ENCODE data around the gene ZNF444. TPM values are rescaled to one million over a fixed set of nuclear protein-coding genes. Genes with fewer than 3 reads are reported as not detected.

The ZNF444 gene
- polyA plus RNA-seq, 2 of the 4 experiments (the other 2 are of a cell fraction): 16.5 to 26.2 TPM

DNA sequence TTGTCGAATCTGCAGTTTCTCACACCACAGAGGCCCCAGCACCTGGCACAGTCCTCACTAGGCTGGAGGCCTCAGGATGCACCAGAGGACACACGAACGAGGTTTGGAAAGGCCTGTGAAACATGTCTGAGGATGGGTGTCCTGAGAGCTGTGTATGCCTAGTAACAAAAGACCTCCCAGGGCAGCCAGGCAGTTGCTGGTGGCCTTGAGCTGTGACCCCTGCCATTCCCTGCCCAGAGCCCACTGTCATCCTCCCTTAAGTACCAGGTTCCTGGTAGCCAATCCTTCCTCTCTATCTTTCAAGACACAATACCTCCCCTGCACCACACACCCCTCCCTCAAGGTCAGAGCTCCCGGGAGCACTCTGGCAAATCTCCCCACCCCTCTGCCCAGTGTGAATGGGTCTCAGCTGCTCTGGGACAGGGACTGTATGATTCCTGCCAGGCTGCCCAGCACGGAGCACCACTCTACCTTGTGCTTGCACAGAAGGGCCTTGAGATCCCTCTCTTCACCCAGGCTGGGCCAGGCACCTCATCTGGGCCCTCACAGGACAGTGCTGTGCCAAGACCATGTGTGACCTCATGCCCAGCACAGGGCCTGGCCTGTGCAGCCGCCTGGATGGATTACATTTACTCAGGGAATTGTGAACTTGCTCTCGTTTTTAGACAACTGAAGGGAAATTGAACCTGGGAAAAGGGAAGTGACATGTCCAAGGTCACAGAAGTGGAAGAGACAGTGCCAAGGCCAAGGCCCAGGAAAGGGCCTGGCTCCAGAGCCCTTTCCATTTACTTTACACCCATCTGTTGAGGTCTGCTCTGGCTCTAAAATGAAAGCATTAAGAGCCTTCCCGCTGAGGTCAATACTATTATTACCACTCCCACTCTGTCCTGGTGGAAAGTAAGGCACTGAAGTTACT, 22.2 kb upstream of the ZNF444 start:
- peaks cover 19% of the 10 kb centered on the region for H3K4me1 ChIP-seq
- H3K27ac ChIP-seq: peak overlapping the region; percentile 93 to 95
- H3K4me2 ChIP-seq: peak overlapping the region; percentile 90
- FAIRE-seq (no peak), DNase-seq (ENCODE audit: low read depth in 1 of 2, low spot score in 1 of 2) (no peak), ATAC-seq (no peak)
- TF ChIP-seq MAFK (IDR thresholded peaks at IDR 0.05; ENCODE audit: partially characterized antibody) (no peak), MAZ (IDR thresholded peaks at IDR 0.05; ENCODE audit: borderline replicate concordance, low read depth, low read length) (no peak), HDAC2 (IDR thresholded peaks at IDR 0.05) (no peak), GATA3 (IDR thresholded peaks at IDR 0.05; ENCODE audit: borderline replicate concordance) (no peak), NFE2L2 (conservative IDR thresholded peaks at IDR 0.05; ENCODE audit: low read length) (no peak), JUNB (IDR thresholded peaks at IDR 0.05) (no peak), FOXS1 (CRISPR knock-in tag; IDR thresholded peaks at IDR 0.05) (no peak), POLR2AphosphoS2 (conservative IDR thresholded peaks at IDR 0.05; ENCODE audit: low read length) (no peak), RAD21 (conservative IDR thresholded peaks at IDR 0.05 in 1 of 2, IDR thresholded peaks at IDR 0.05 in 1 of 2) (no peak), FOSL2 (IDR thresholded peaks at IDR 0.05) (no peak), FOSL2 (CRISPR knock-in tag; IDR thresholded peaks at IDR 0.05) (no peak), ZSCAN20 (CRISPR knock-in tag; IDR thresholded peaks at IDR 0.05) (no peak)
- H3K4me3 ChIP-seq: peak overlapping the region; percentile 88
- no peaks in the 10 kb centered on the region for H3K9me3 ChIP-seq
- WGBS (ENCODE audit: missing lambda C conversion rate): 67% methylated on average over 7 of the region's 8 CpGs
- CTCF ChIA-PET: no interaction called here
- POLR2A ChIA-PET: no interaction called here

DNA sequence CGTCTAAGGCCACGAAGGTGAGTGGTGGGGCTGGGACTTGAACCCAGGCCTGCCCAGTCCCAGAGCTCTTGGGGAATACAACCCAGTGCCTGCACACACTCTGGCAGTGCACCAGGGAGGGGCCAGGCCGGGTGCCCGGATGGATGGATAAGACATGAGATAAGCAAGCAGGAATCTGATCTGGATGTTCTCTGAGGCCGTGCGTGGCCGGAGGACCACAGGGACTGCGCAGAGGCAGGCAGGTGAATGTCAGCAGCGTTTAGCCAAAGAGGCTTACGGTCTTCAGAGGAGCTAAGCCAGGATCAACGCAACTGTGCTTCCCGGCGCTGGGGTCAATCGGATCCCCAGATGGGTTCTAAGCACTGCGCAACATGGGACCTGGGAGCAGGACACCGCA, 21.5 kb upstream of the ZNF444 start:
- Histone ChIP-seq H3K4me1 (peaks cover 19% of the 10 kb centered on the region), H3K4me2 (peak overlapping the region; percentile 90), H3K27ac (peak overlapping the region; percentile 93 to 95), H3K9me3 (no peaks in the 10 kb centered on the region), H3K4me3 (peak overlapping the region; percentile 88)
- FAIRE-seq (no peak), DNase-seq (ENCODE audit: low read depth in 1 of 2, low spot score in 1 of 2) (peak in 1 of 2 experiments; percentile 55), ATAC-seq (peak in 1 of 2 experiments; percentile 3; a peak in 2 of 6 replicates)
- ChIA-PET CTCF (no interaction called here), POLR2A (interaction anchor here (0.6 kb wide), 4 partner anchors 15 to 157 kb away, joined by 3 to 7 read pairs (median 4); no protein-coding TSS in a partner anchor)
- TF ChIP-seq CHD2 (IDR thresholded peaks at IDR 0.05; ENCODE audit: low read length, partially characterized antibody) (no peak), HOXA7 (CRISPR knock-in tag; IDR thresholded peaks at IDR 0.05) (no peak), TP53 (CRISPR knock-in tag; IDR thresholded peaks at IDR 0.05) (no peak), POLR2AphosphoS2 (conservative IDR thresholded peaks at IDR 0.05; ENCODE audit: low read length) (no peak; the same call in 1 of the 2 replicates), HDAC2 (IDR thresholded peaks at IDR 0.05) (no peak), FOSB (CRISPR knock-in tag; IDR thresholded peaks at IDR 0.05) (no peak), SREBF2 (IDR thresholded peaks at IDR 0.05) (no peak), RARB (CRISPR knock-in tag; IDR thresholded peaks at IDR 0.05) (no peak), RFX5 (IDR thresholded peaks at IDR 0.05) (no peak), CBX2 (IDR thresholded peaks at IDR 0.05; ENCODE audit: borderline replicate concordance, low read depth) (no peak)
- TF ChIP-seq, protein P1, sequence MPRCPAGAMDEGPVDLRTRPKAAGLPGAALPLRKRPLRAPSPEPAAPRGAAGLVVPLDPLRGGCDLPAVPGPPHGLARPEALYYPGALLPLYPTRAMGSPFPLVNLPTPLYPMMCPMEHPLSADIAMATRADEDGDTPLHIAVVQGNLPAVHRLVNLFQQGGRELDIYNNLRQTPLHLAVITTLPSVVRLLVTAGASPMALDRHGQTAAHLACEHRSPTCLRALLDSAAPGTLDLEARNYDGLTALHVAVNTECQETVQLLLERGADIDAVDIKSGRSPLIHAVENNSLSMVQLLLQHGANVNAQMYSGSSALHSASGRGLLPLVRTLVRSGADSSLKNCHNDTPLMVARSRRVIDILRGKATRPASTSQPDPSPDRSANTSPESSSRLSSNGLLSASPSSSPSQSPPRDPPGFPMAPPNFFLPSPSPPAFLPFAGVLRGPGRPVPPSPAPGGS (IDR thresholded peaks at IDR 0.05): no peak
- 26% methylated on average over 16 of the region's 16 CpGs for WGBS (ENCODE audit: missing lambda C conversion rate)

DNA sequence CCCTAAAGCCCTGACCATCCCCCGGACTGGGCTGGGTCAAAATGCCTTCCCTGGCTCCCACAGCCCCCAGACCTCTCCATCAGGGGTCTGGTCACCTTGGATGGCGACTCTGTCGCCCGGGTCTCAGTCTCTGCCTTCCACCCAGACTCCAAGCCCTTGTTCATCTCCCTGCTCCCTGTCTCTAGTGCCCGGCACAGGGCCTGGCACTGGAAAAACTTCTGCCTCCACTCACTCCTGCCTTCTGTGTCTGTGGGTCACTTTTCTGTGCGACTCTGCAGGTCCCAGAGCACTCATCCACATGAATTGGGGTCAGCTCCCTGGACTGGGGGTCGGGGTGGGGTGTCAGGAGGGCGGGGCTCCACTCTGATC, 21.1 kb upstream of the ZNF444 start:
- no peak for FAIRE-seq
- H3K9me3 ChIP-seq: no peaks in the 10 kb centered on the region
- ChIA-PET POLR2A (interaction anchor here (0.6 kb wide), 4 partner anchors 15 to 156 kb away, joined by 3 to 7 read pairs (median 4); no protein-coding TSS in a partner anchor), CTCF (no interaction called here)
- peak overlapping the region; percentile 90 for H3K4me2 ChIP-seq
- peak; percentile 0 to 1; a peak in 4 of 6 replicates for ATAC-seq
- H3K4me1 ChIP-seq: peaks cover 19% of the 10 kb centered on the region
- no peak for DNase-seq (ENCODE audit: low read depth in 1 of 2, low spot score in 1 of 2)
- 3% methylated on average over 7 of the region's 8 CpGs for WGBS (ENCODE audit: missing lambda C conversion rate)
- H3K4me3 ChIP-seq: peak overlapping the region; percentile 88
- H3K27ac ChIP-seq: peak overlapping the region; percentile 93 to 95
- no peak for TF ChIP-seq FOXS1 (CRISPR knock-in tag; IDR thresholded peaks at IDR 0.05)
- no peak for TF ChIP-seq RARB (CRISPR knock-in tag; IDR thresholded peaks at IDR 0.05)
- TF ChIP-seq, protein P2, sequence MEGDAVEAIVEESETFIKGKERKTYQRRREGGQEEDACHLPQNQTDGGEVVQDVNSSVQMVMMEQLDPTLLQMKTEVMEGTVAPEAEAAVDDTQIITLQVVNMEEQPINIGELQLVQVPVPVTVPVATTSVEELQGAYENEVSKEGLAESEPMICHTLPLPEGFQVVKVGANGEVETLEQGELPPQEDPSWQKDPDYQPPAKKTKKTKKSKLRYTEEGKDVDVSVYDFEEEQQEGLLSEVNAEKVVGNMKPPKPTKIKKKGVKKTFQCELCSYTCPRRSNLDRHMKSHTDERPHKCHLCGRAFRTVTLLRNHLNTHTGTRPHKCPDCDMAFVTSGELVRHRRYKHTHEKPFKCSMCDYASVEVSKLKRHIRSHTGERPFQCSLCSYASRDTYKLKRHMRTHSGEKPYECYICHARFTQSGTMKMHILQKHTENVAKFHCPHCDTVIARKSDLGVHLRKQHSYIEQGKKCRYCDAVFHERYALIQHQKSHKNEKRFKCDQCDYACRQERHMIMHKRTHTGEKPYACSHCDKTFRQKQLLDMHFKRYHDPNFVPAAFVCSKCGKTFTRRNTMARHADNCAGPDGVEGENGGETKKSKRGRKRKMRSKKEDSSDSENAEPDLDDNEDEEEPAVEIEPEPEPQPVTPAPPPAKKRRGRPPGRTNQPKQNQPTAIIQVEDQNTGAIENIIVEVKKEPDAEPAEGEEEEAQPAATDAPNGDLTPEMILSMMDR (IDR thresholded peaks at IDR 0.05): no peak
- TF ChIP-seq KDM5A (IDR thresholded peaks at IDR 0.05): no peak
- TF ChIP-seq, protein P3, sequence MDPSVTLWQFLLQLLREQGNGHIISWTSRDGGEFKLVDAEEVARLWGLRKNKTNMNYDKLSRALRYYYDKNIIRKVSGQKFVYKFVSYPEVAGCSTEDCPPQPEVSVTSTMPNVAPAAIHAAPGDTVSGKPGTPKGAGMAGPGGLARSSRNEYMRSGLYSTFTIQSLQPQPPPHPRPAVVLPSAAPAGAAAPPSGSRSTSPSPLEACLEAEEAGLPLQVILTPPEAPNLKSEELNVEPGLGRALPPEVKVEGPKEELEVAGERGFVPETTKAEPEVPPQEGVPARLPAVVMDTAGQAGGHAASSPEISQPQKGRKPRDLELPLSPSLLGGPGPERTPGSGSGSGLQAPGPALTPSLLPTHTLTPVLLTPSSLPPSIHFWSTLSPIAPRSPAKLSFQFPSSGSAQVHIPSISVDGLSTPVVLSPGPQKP (IDR thresholded peaks at IDR 0.05; ENCODE audit: low read depth, low read length): no peak
- no peak for TF ChIP-seq EP300 (IDR thresholded peaks at IDR 0.05)
- TF ChIP-seq ZNF302 (CRISPR knock-in tag; IDR thresholded peaks at IDR 0.05): no peak
- no peak for TF ChIP-seq FOSB (CRISPR knock-in tag; IDR thresholded peaks at IDR 0.05)
- no peak for TF ChIP-seq CEBPB (IDR thresholded peaks at IDR 0.05)
- TF ChIP-seq, protein P4, sequence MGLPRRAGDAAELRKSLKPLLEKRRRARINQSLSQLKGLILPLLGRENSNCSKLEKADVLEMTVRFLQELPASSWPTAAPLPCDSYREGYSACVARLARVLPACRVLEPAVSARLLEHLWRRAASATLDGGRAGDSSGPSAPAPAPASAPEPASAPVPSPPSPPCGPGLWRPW (IDR thresholded peaks at IDR 0.05): no peak

All from A549 (cell line).